ENCODE measurements around the gene TTC23.
"Not testable (repeated sequence)": the region's sequence is repeated elsewhere in the genome, so short reads cannot be mapped to it uniquely, and the experiment has no call there.

Gene TTC23

GRCh38 chr15:99250001-99250400, 620 bp upstream of the TTC23 start:
- no peak for DNase-seq (ENCODE audit: low read depth)

- no peak for DNase-seq (ENCODE audit: low read depth)
These were observed 1.2 kb downstream of the TTC23 start for GRCh38 chr15:99248000-99248715.

GRCh38 chr15:99247062-99247461, 2.3 kb downstream of the TTC23 start:
- no peak for DNase-seq (ENCODE audit: low read depth)

- no peak for DNase-seq (ENCODE audit: low read depth)
These were observed 5.1 kb downstream of the TTC23 start for GRCh38 chr15:99244306-99244705.

GRCh38 chr15:99241752-99242151, 7.6 kb downstream of the TTC23 start:
- no peak for DNase-seq (ENCODE audit: low read depth)

- no peak for DNase-seq (ENCODE audit: low read depth)
These were observed 9.7 kb downstream of the TTC23 start for GRCh38 chr15:99239545-99240198.

GRCh38 chr15:99238849-99239248, 10.5 kb downstream of the TTC23 start:
- no peak for DNase-seq (ENCODE audit: low read depth)

GRCh38 chr15:99234160-99234559, 15.2 kb downstream of the TTC23 start:
- not testable (repeated sequence) for DNase-seq (ENCODE audit: low read depth)

- no peak for DNase-seq (ENCODE audit: low read depth)
These were observed 16.6 kb downstream of the TTC23 start for GRCh38 chr15:99232740-99233139.

GRCh38 chr15:99230867-99231266, 18.5 kb downstream of the TTC23 start:
- no peak for DNase-seq (ENCODE audit: low read depth)

- no peak for DNase-seq (ENCODE audit: low read depth)
These were observed 21.1 kb downstream of the TTC23 start for GRCh38 chr15:99228120-99228770.

GRCh38 chr15:99226802-99227201, 22.6 kb downstream of the TTC23 start:
- DNase-seq (ENCODE audit: low read depth) = no peak

GRCh38 chr15:99224372-99225214, 24.8 kb downstream of the TTC23 start:
- DNase-seq (ENCODE audit: low read depth) = no peak

GRCh38 chr15:99213187-99213811, 36.1 kb downstream of the TTC23 start:
- DNase-seq (ENCODE audit: low read depth) = peak; percentile 50

- DNase-seq (ENCODE audit: low read depth) = no peak
These were observed 37.0 kb downstream of the TTC23 start for GRCh38 chr15:99212406-99212805.

GRCh38 chr15:99211926-99212325, 37.5 kb downstream of the TTC23 start:
- no peak for DNase-seq (ENCODE audit: low read depth)

GRCh38 chr15:99210334-99210733, 39.0 kb downstream of the TTC23 start:
- no peak for DNase-seq (ENCODE audit: low read depth)

GRCh38 chr15:99209326-99209725, 40.1 kb downstream of the TTC23 start:
- DNase-seq (ENCODE audit: low read depth) = no peak

GRCh38 chr15:99207672-99208071, 41.7 kb downstream of the TTC23 start:
- no peak for DNase-seq (ENCODE audit: low read depth)

- DNase-seq (ENCODE audit: low read depth) = no peak
These were observed 47.2 kb downstream of the TTC23 start for GRCh38 chr15:99202176-99202552.

GRCh38 chr15:99201408-99202175, 47.8 kb downstream of the TTC23 start:
- DNase-seq (ENCODE audit: low read depth) = no peak

All from stimulated activated CD8-positive, alpha-beta memory T cell treated with anti-CD3 and anti-CD28 coated beads, Interleukin-4, amount 100 ng/mL, for 24 hours (primary cell).